T-helper 9 cell (primary cell): ENCODE data around the gene HSD11B2.
A peak's percentile ranks its signal among the peaks of the same experiment; 100 is the strongest.
"Not testable (repeated sequence)": the region's sequence is repeated elsewhere in the genome, so short reads cannot be mapped to it uniquely, and the experiment has no call there.

Source experiments
- DNase-seq: peaks from one replicate; pipeline ENCODE4 v3.0.0-alpha.2; 2020

The HSD11B2 gene

DNA sequence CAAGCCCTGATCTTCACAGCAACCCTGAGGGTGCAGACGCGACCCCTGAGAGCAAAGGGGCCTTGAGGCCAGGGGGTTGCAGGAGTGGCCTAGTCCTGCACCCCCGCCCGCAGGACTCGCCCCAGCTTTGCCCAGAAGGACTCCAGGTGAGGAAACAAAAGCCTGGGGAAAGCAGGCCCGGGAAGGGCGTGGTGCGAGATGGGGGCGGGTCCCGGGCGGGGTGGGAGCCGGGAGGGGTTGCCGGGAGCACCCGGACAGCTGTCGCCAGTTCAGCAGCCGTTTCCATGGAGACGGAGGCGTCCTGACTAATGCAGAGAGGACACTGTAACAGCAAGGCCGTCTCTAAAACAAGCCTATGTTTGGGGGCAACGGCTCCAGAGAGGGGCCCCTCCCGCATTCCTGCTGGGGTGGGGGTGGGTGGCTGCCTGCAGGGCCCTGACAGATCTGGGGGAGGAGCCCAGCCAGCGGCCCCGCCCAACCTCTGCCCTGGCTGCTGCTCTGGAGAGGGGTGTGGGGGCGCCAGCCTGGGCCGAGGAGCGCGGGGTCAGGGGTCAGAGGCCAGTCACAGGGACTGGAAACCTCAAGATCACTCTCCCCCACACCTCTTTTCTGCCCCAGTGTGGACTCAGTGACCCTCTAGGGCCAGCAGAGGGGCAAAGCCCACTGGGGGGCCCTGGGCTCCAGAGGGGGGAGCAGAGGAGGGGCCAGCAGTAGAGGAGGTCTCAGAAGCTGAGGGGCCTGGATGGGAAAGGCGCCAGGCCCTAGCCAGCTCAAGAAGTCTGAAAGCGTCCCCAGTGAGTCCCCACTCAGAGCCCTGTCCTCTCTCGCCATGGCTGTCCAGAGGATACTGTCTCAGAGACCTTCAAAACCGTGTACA lies 34.5 kb upstream of the HSD11B2 start:
- DNase-seq: no peak

GRCh38 chr16:67397036-67397801 lies 33.7 kb upstream of the HSD11B2 start:
- no peak for DNase-seq

DNA sequence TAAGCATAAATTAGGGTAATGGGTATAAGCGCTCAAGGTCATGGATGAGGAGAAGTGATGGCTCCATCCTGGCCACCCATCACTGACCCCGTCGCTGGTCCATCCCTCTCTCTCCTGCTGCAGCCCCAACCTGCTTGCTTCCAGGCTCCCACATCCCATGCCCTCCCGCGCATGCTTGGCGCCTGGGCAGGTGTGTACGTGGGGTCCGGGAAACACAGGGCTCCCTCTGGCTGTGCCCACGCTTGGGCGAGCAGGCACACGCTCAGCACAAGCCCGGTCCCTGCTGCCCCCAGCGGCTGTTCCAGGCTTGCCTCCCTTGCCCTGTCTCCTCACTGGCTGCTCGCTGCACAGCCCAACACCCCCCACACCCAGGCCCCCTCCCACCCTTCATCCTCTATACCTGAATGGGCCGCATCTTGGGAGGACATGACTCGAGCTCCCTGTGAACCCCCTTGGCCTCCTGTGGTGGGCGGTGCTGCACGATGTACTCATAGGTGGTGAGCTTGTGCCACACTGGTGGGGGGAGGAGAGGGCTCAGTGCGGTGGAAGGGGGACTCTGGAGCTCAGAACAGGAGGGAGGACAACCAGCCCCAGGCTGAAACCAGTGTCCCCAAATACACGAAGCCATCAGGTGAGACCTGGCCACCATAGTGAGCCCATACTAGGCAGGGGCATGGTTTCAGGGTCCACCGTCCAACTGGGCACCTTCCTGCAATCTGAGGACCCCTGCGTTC lies 32.9 kb upstream of the HSD11B2 start:
- no peak for DNase-seq

DNA sequence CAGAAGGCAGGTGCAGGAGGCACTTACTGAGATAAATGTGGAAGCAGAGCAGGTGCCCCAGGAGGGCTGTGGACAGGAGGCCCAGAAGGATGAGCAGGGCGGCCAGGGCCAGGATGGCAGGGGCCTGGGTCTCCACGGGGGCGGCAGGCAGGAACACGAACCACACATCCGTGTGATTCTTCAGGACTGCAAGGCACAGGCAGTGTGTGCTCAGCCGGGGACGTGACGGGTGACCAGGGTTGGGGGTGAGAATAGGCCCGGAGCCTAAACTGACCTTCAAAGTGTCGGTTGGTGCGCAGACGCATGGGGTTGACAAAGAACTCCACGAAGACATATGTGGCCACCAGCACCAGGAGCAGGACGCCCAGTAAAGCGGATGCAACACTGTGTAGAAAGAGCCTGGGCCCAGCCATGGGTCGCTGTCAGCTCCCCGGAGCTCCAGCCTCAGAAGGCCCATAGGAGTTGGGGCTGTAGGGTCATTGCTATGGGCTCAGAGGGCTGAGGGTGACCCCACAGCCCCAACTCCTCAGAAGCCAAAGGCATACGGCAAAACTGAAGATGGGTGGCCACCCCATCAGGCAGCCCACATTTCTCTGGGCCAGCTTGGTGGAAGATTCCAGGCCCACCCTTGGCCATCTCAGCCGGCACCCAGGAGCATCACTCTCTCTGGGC lies 32.2 kb upstream of the HSD11B2 start:
- DNase-seq: no peak

DNA sequence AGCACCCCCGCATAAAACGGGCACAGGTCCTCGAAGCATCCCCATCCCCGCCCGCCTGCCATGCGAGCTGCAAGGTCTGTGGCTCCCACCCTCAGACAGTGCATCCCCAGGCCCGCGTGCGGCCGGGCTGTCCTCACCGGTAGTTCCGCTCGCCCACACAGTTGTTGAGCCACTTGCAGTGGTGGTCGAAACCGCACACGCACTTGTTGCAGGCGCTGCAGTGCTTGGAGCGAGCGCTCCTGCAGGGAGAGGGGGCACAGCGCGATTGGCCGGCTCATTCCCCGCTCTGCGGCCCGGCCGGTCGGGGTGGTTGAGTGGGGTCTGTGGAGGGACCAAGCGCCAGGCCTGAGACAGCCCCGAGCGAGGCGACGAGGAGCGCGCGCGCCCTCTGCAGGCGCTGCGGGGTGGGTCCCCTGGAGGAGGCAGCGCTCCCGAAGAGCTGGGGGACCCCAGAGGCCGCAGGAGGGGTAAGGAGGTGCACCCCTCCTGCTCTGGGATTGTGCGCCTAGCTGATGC lies 31.6 kb upstream of the HSD11B2 start:
- peak; percentile 33 for DNase-seq

DNA sequence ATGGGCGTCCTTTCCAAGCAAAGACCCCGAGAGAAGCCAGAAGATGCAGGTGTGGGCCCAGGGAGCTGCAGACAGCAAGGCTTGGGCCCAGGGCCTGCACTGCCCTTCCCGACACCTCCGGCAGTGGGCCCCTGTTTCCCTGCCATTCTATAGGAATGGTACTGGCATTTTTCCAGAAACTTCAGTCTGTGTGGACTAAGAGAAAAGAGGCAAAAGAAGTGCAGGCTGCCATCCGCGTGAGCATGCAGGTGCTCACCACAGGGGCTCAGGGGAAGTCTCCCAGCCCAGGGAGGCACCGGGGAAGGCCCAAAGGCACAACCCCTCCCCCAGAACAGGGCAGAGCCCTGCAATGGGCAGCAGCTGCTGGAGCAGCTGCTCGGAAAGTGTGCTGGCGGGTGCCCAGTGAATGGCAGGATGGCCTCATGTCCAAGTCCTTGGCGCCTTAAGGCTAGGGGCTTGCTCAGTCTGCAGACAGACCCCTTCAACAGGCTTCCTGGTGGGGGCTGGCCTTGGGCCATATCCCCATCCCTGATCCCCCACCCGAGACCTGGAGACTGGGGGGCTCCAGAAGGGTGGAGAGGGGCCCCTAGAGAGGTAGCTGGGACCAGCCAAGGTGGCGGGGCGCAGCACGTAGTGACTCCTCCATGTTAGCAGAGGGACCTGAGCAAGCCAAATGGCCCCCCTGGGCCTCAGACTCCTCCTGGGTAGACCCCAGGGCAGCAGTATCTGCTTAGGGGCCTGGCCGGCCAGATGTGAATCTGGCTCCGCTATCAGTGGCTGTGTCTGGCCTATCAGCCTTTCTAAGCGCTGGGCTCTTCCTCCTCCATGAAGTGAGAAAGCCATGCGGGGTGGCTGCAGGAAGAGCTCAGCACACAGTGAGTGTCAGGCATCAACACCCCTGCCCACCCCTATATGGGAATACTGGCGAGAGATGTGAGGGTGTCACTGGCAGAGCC lies 30.9 kb upstream of the HSD11B2 start:
- no peak for DNase-seq

DNA sequence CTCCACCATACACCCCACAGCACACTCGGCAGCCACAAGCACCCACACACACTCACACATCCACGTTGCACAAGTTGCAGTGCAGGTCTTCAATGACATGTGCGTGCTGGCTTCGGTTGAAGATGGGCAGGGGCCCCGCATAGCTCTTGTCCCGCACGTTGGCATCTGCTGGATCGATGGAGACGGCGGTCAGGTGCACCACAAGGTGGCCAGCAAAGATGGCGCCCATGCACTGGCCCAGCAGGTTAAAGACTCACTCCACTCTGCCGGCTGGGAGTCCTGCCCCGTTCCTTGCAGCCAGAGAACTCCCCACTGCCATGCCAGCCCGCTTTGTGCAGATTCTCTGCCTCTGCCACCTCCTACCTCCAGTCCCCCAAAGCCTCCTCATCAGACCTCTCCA lies 30.0 kb upstream of the HSD11B2 start:
- DNase-seq: no peak

GRCh38 chr16:67403976-67404555 lies 26.9 kb upstream of the HSD11B2 start:
- DNase-seq: no peak

- DNase-seq: no peak
These were observed 26.1 kb upstream of the HSD11B2 start for GRCh38 chr16:67404740-67405226.

DNA sequence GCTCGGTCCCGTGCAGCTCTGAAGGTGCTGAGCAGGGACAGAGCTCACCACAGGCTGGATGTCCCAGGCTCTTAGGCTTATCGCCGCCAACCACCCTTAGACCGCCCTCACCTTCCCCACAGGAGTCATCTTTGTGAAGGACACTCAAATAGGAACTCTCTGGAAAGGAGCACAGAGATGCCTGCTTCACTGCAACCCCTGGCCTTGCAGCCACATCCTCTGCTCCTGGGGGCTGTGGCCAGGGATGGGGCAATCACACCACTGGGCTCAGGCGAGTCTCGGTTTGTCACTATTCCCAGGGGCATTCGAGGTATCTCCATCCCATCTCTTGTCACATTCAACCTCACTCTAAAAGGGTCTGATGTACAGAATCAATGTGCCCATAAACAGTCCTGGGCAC lies 25.6 kb upstream of the HSD11B2 start:
- no peak for DNase-seq

- DNase-seq: no peak
These were observed 24.6 kb upstream of the HSD11B2 start for GRCh38 chr16:67406111-67406971.

- DNase-seq: no peak
These were observed 23.6 kb upstream of the HSD11B2 start for GRCh38 chr16:67407176-67407787.

DNA sequence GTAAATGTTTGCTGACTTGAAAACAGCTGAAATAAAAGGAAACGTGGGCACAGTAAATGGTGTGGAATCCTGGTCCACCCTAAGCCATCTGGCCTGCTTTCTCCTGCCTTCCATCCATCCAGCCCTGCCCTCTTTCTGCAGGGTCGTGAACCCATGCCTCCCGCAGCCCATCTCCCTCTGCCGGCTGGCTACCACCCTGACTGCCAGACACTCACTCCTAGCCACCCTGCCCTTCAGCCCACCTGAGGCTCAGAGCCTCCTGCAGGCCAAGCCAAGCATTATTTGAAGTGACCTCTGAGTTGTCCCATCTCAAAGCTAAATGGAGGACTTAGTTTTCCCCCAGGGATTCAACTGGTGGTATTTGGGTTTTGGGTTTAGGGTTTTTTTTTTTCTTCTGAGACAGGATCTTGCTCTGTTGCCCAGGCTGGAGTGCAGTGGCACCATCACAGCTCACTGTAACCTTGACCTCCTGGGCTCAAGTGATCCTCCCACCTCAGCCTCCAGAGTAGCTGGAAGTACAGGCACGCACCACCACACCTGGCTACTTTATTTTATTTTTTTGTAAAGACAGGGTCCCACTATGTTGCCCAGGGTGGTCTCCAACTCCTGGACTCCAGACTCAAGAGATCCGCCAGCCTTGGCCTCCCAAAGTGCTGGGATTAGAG lies 23.0 kb upstream of the HSD11B2 start:
- no peak for DNase-seq

- DNase-seq: no peak
These were observed 21.3 kb upstream of the HSD11B2 start for GRCh38 chr16:67409631-67410030.

GRCh38 chr16:67411339-67411738 lies 19.6 kb upstream of the HSD11B2 start:
- no peak for DNase-seq

- DNase-seq: no peak
These were observed 18.6 kb upstream of the HSD11B2 start for GRCh38 chr16:67412294-67412693.

DNA sequence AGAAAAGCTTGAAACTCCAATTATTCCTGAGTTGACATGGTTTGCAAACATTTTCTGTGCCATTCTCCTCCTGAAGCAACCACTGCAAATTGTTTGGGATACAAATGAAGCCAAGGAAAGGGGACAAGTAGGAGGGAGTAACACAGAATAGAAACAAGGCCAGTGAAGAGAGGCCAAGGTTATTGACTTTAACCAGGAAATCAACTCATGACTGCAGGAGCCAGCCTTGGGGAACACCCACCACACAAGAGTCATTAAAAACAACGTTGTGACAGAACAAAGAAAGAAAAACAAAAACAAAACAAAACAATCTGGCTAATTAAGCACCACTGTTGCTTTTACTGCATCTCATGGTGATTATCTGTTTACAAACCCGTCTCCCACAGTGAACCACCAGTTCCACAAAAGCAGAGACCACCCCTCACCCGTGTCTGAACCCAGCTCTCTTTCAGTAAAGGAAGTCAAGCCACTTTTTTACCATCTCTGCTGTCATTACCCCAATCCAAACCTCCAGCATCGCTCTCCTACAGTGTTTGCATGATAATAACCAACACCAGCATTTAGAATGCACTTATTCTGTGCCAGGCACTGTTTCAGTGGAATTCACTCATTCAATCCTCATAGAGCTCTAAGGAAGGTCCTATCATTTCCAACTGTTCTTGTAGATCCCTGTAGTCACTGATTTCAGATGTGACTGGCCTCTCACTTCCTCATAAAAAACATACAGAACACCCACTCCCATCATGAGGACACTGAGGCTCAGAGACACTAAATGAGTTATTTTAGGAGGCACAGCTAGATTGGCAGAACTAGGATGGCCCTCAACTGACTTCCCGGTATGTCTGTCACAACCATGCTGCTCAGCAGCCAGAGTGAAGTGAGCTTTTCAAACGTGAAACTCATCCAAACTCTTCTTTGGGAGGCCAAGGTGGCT lies 16.7 kb upstream of the HSD11B2 start:
- DNase-seq: no peak

- not testable (repeated sequence) for DNase-seq
These were observed 15.5 kb upstream of the HSD11B2 start for GRCh38 chr16:67415421-67415820.
